Panc1 (cell line): Measurements from ENCODE around the gene ELOVL6. TPM values are rescaled to one million over a fixed set of nuclear protein-coding genes. Genes with fewer than 3 reads are reported as not detected.

ENCODE experiments used
- ATAC-seq: fragments of 200-7000 bp; cut with Tn5 transposase; 2 replicates; pipeline ENCODE4 v1.9.1; 2020; ENCODE audit warnings: mild to moderate bottlenecking, moderate library complexity
- BruUV-seq: library from RNA; stranded (reverse); fragments of 400-500 nt; replicated peaks from 2 replicates; lab custom pipeline; 2021; lab: Mats Ljungman, UMichigan
- CTCF ChIA-PET: fragments of 300-600 bp; sonication (Branson Sonifier 250); formaldehyde crosslinking; loops from one replicate; lab custom pipeline; 2022; ENCODE audit warnings: antibody characterized with exemption; lab: Charles Lee
- POLR2A ChIA-PET: fragments of 300-600 bp; sonication (Branson Sonifier 250); formaldehyde crosslinking; loops from one replicate; lab custom pipeline; 2022; ENCODE audit warnings: antibody characterized with exemption; lab: Charles Lee
- DNase-seq: peaks from one replicate; pipeline ENCODE4 v3.0.0-alpha.2; 2010; ENCODE audit warnings: low read depth, low spot score
- H3K27ac ChIP-seq: 2 replicates; pipeline ENCODE4 v1.5.1; 2011; ENCODE audit warnings: mild to moderate bottlenecking, low read length, inconsistent platforms
- H3K27me3 ChIP-seq: fragments of 200-500 bp; sonication (Bioruptor generic); 2 replicates; pipeline ENCODE4 v1.6.0; 2014; ENCODE audit warnings: low read length, inconsistent platforms; ENCODE audit not compliant: control insufficient read depth, insufficient read depth
- H3K36me3 ChIP-seq: fragments of 200-500 bp; sonication (Bioruptor generic); 2 replicates; pipeline ENCODE4 v1.5.1; 2014; ENCODE audit warnings: inconsistent platforms, mild to moderate bottlenecking, low read length, moderate library complexity; ENCODE audit not compliant: control insufficient read depth, insufficient read depth
- H3K4me1 ChIP-seq: 2 replicates; pipeline ENCODE4 v1.5.1; 2011; ENCODE audit warnings: inconsistent platforms, mild to moderate bottlenecking, low read length, moderate library complexity; ENCODE audit not compliant: control insufficient read depth, insufficient read depth
- H3K4me3 ChIP-seq, 2 experiments: 2 replicates each; pipeline ENCODE4 v1.5.1; 2011 to 2012; ENCODE audit warnings: low read depth in 2 of 2, low read length in 2 of 2, mild to moderate bottlenecking in 2 of 2, inconsistent platforms in 1 of 2, moderate library complexity in 1 of 2
- H3K9me3 ChIP-seq: fragments of 200-500 bp; sonication (Bioruptor generic); 2 replicates; pipeline ENCODE4 v1.5.1; 2014; ENCODE audit warnings: low read depth, mild to moderate bottlenecking, inconsistent platforms, low read length, moderate library complexity; ENCODE audit not compliant: control insufficient read depth, insufficient read depth
- CTCF ChIP-seq: fragments of 450-650 bp; IDR thresholded peaks from 2 replicates; pipeline ENCODE4 v1.5.1; 2017; ENCODE audit warnings: mild to moderate bottlenecking
- POLR2AphosphoS5 ChIP-seq: IDR thresholded peaks from 2 replicates; pipeline ENCODE4 v1.6.1; 2012; ENCODE audit warnings: mild to moderate bottlenecking, low read depth, low read length, moderate library complexity
- SIN3A ChIP-seq: IDR thresholded peaks from 2 replicates; pipeline ENCODE4 v1.6.1; 2012; ENCODE audit warnings: low read depth, mild to moderate bottlenecking, low read length, moderate library complexity, borderline replicate concordance; ENCODE audit not compliant: insufficient read depth
- TCF7L2 ChIP-seq: IDR thresholded peaks from 2 replicates; pipeline ENCODE4 v1.6.1; 2011; ENCODE audit warnings: mild to moderate bottlenecking, low read depth, low read length, inconsistent platforms
- in situ Hi-C: cut with HindIII; loops from 2 replicates; pipeline ENCODE4 v1.10.0; 2016; ENCODE audit warnings: low sequenced_read_pairs, low pct_unique_long_range_greater_than_20kb
- intact Hi-C: fragments of 100-400 bp; cut with micrococcal nuclease; formaldehyde crosslinking; loops from one replicate; pipeline ENCODE4 v1.10.0; 2022; ENCODE audit not compliant: unreplicated experiment
- total RNA-seq: library from RNA; stranded (reverse); gene quantifications from one replicate; pipeline ENCODE4 v1.2.1, GENCODE V29; 2021; ENCODE audit not compliant: unreplicated experiment
- TF ChIP-seq, protein P1 (sequence below), 2 experiments: IDR thresholded peaks; 2 replicates each; pipeline ENCODE4 v1.6.1; 2011 to 2012; ENCODE audit warnings: low read depth in 2 of 2, control low read depth in 1 of 2, low read length in 1 of 2, mild to moderate bottlenecking in 1 of 2, moderate library complexity in 1 of 2; ENCODE audit not compliant: insufficient read depth in 1 of 2

Gene ELOVL6
- total RNA-seq, 1 experiment from 2014 or later = 0.54 TPM

DNA sequence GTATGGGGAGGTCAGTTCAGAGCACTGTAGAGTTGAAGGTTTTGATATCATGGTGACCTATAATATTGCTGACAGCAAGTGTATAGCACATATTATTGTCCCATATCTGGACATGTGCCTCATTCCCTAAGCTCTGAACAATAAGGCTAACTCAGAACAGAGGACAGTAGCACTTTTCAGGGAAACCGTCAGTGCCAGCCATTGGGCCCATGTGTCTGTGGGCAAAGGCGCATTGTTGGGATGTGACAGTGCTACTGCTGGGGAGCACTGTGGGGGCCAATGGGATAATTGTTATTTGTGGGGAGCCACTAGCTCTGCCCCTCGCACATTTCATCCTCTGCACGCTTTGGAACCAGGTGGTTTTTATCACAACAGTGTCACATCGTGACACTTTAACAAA, 136.2 kb downstream of the ELOVL6 start:
- TF ChIP-seq TCF7L2 (no peak), SIN3A (no peak), CTCF (no peak), POLR2AphosphoS5 (no peak)
- TF ChIP-seq, protein P1, sequence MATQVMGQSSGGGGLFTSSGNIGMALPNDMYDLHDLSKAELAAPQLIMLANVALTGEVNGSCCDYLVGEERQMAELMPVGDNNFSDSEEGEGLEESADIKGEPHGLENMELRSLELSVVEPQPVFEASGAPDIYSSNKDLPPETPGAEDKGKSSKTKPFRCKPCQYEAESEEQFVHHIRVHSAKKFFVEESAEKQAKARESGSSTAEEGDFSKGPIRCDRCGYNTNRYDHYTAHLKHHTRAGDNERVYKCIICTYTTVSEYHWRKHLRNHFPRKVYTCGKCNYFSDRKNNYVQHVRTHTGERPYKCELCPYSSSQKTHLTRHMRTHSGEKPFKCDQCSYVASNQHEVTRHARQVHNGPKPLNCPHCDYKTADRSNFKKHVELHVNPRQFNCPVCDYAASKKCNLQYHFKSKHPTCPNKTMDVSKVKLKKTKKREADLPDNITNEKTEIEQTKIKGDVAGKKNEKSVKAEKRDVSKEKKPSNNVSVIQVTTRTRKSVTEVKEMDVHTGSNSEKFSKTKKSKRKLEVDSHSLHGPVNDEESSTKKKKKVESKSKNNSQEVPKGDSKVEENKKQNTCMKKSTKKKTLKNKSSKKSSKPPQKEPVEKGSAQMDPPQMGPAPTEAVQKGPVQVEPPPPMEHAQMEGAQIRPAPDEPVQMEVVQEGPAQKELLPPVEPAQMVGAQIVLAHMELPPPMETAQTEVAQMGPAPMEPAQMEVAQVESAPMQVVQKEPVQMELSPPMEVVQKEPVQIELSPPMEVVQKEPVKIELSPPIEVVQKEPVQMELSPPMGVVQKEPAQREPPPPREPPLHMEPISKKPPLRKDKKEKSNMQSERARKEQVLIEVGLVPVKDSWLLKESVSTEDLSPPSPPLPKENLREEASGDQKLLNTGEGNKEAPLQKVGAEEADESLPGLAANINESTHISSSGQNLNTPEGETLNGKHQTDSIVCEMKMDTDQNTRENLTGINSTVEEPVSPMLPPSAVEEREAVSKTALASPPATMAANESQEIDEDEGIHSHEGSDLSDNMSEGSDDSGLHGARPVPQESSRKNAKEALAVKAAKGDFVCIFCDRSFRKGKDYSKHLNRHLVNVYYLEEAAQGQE (IDR thresholded peaks at IDR 0.05; ENCODE audit: insufficient read depth in 1 of 2, low read depth in 2 of 2, low read length in 1 of 2) = no peak
- BruUV-seq = no TSS peak
- DNase-seq = no peak
- ChIA-PET POLR2A (no interaction called here), CTCF (interaction anchor here (0.5 kb wide), 1 partner anchor 30 kb away, joined by 6 read pairs; no protein-coding TSS in a partner anchor)
- H3K4me1 ChIP-seq = no peaks in the 10 kb centered on the region
- no peak for ATAC-seq
- no peak overlapping the region for H3K4me3 ChIP-seq
- no peaks in the 10 kb centered on the region for H3K36me3 ChIP-seq
- H3K27ac ChIP-seq = no peak overlapping the region
- in situ Hi-C loops = no loop called here
- no peaks in the 10 kb centered on the region for H3K9me3 ChIP-seq
- intact Hi-C loops = no loop called here
- no peaks in the 10 kb centered on the region for H3K27me3 ChIP-seq

GRCh38 chr4:110061076-110061475, 137.3 kb downstream of the ELOVL6 start:
- no peak for DNase-seq
- TF ChIP-seq SIN3A (no peak), TCF7L2 (no peak), POLR2AphosphoS5 (no peak), CTCF (no peak)
- TF ChIP-seq, protein P1 (IDR thresholded peaks at IDR 0.05; ENCODE audit: insufficient read depth in 1 of 2, low read depth in 2 of 2, low read length in 1 of 2) = no peak
- ATAC-seq = no peak
- no peaks in the 10 kb centered on the region for H3K36me3 ChIP-seq
- H3K27ac ChIP-seq = no peak overlapping the region
- intact Hi-C loops = no loop called here
- no peaks in the 10 kb centered on the region for H3K9me3 ChIP-seq
- BruUV-seq = no TSS peak
- in situ Hi-C loops = no loop called here
- ChIA-PET POLR2A (no interaction called here), CTCF (no interaction called here)
- H3K27me3 ChIP-seq = no peaks in the 10 kb centered on the region
- no peak overlapping the region for H3K4me3 ChIP-seq
- no peaks in the 10 kb centered on the region for H3K4me1 ChIP-seq
